ENCODE measurements around the gene PLEKHM2.

- no peak for TF ChIP-seq RELA (CRISPR knock-in tag; IDR thresholded peaks at IDR 0.05; ENCODE audit: borderline replicate concordance)
- no peak for TF ChIP-seq USF2 (CRISPR knock-in tag; IDR thresholded peaks at IDR 0.05)
- no peak for TF ChIP-seq CTCF (IDR thresholded peaks at IDR 0.05)
- no peak for TF ChIP-seq NFYB (CRISPR knock-in tag; conservative IDR thresholded peaks at IDR 0.05; ENCODE audit: low read depth)
- no peak for TF ChIP-seq SMAD3 (CRISPR knock-in tag; IDR thresholded peaks at IDR 0.05; ENCODE audit: borderline replicate concordance)
- no peak for TF ChIP-seq FOXK1 (CRISPR knock-in tag; IDR thresholded peaks at IDR 0.05)
- no peak for TF ChIP-seq JUN (CRISPR knock-in tag; IDR thresholded peaks at IDR 0.05)
- no peak for TF ChIP-seq SMAD4 (CRISPR knock-in tag; IDR thresholded peaks at IDR 0.05)
These were observed 52.1 kb downstream of the PLEKHM2 start, which contains the start of gene SLC25A34 for GRCh38 chr1:15736038-15736891.

Data from WTC11 (cell line).